Measurements from ENCODE around the gene SMIM45.

Gene SMIM45

DNA sequence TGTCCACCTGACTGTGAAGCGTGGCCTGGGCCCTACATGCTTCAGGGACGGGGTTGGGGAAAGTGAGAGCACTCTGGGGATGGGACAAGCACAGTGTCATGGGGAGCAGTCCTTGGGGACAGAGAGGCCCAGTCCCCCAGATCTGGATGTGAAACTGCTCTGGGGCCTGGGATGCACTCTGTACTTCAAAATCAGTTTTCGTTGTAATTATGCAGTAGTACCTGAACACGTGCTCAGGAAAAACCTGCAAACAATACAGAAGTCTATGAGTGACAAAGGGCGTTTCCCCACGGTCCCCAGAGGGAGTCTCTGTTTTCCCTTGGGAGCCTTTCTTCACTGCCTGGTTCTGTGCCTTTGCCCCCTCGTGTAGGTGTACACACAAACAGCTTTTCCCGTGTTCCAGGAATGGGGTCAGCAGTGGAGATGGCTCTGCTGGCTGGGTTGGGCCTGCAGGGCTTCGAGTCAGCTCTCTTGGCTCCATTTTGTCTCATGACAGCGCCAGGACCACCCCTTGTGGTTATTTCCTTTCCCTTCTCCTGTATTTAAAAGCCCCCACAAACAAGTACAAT lies 20.2 kb upstream of the SMIM45 start:
- Histone ChIP-seq H3K9me3 (ENCODE audit: control insufficient read depth, insufficient read depth, low read length) (no peaks in the 10 kb centered on the region), H3K36me3 (ENCODE audit: control insufficient read depth, insufficient read depth, low read length) (no peaks in the 10 kb centered on the region), H3K27me3 (ENCODE audit: control insufficient read depth, insufficient read depth, low read length) (peaks cover 8% of the 10 kb centered on the region), H3K9ac (ENCODE audit: low read depth, low read length) (no peak overlapping the region), H3K4me3 (ENCODE audit: low read depth, low read length) (no peak overlapping the region), H3K4me1 (ENCODE audit: control insufficient read depth, insufficient read depth, low read length) (no peaks in the 10 kb centered on the region)

DNA sequence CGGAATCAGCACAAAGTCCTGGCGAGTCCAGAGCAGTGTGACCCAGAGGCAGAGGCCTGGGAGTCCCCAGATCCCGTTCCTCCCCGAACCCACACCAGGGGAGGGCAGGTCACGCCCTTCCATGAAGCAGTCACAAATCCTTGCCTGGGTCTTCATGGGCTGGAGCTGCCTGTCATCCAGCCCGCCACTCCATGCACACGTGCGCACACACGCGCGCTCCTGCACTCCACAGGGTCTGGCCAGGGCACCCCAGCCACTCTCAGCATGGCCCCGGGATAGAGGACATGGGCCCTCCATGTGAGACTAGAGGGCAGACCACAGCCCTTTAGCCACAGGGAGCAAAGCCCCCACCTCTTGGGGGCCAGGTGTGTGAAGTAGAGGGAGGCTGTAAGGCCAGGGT lies 19.6 kb upstream of the SMIM45 start:
- Histone ChIP-seq H3K9me3 (ENCODE audit: control insufficient read depth, insufficient read depth, low read length) (no peaks in the 10 kb centered on the region), H3K4me3 (ENCODE audit: low read depth, low read length) (no peak overlapping the region), H3K4me1 (ENCODE audit: control insufficient read depth, insufficient read depth, low read length) (no peaks in the 10 kb centered on the region), H3K27me3 (ENCODE audit: control insufficient read depth, insufficient read depth, low read length) (peaks cover 3% of the 10 kb centered on the region), H3K9ac (ENCODE audit: low read depth, low read length) (no peak overlapping the region), H3K36me3 (ENCODE audit: control insufficient read depth, insufficient read depth, low read length) (peaks cover 2% of the 10 kb centered on the region)

DNA sequence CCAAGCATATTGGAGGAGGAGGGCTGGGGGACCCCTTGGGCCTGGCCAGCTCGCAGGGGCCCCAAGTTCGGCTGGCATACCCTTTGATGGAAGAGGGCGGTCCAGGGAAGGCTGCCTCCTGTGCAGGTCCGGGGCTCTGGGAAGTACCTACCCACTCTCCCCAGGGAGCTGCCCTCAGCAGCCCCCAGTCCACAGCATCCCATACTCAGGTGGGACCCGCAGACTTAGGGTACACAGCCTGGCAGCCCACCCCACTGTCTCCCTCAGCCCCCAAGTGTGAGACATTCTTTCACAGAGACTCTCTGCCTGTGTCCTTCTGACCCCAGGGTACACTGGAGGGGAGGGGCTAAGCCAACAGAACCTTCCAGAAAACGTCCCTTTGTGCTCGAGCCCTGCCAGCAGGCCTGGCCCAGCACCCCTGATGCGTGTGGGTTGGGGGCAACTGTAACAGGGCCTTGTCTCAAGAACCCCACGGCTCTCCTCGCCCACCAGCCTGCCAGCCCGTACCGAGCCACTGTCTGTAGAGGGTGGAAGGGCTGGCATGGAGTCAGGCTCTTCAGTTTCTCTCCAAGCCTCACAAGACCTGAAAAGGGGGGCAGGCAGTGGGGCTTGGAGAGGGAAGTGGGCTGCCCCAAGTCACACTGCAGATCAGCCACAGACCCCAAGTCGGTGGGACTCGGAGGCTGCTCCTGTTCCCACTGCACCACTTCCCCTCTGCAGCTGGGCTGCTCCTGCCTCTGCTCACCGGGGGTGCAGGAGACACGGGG lies 18.4 kb upstream of the SMIM45 start:
- H3K36me3 ChIP-seq (ENCODE audit: control insufficient read depth, insufficient read depth, low read length): peaks cover 2% of the 10 kb centered on the region
- no peak overlapping the region for H3K4me3 ChIP-seq (ENCODE audit: low read depth, low read length)
- H3K9ac ChIP-seq (ENCODE audit: low read depth, low read length): no peak overlapping the region
- no peaks in the 10 kb centered on the region for H3K4me1 ChIP-seq (ENCODE audit: control insufficient read depth, insufficient read depth, low read length)
- H3K9me3 ChIP-seq (ENCODE audit: control insufficient read depth, insufficient read depth, low read length): no peaks in the 10 kb centered on the region
- H3K27me3 ChIP-seq (ENCODE audit: control insufficient read depth, insufficient read depth, low read length): no peaks in the 10 kb centered on the region

GRCh38 chr22:41934284-41935014 lies 17.5 kb upstream of the SMIM45 start:
- H3K4me3 ChIP-seq (ENCODE audit: low read depth, low read length): no peak overlapping the region
- H3K9me3 ChIP-seq (ENCODE audit: control insufficient read depth, insufficient read depth, low read length): no peaks in the 10 kb centered on the region
- no peaks in the 10 kb centered on the region for H3K27me3 ChIP-seq (ENCODE audit: control insufficient read depth, insufficient read depth, low read length)
- H3K36me3 ChIP-seq (ENCODE audit: control insufficient read depth, insufficient read depth, low read length): peaks cover 5% of the 10 kb centered on the region
- H3K9ac ChIP-seq (ENCODE audit: low read depth, low read length): no peak overlapping the region
- no peaks in the 10 kb centered on the region for H3K4me1 ChIP-seq (ENCODE audit: control insufficient read depth, insufficient read depth, low read length)

GRCh38 chr22:41935015-41935351 lies 17.0 kb upstream of the SMIM45 start:
- Histone ChIP-seq H3K4me3 (ENCODE audit: low read depth, low read length) (no peak overlapping the region), H3K27me3 (ENCODE audit: control insufficient read depth, insufficient read depth, low read length) (no peaks in the 10 kb centered on the region), H3K9ac (ENCODE audit: low read depth, low read length) (no peak overlapping the region), H3K36me3 (ENCODE audit: control insufficient read depth, insufficient read depth, low read length) (peaks cover 7% of the 10 kb centered on the region), H3K9me3 (ENCODE audit: control insufficient read depth, insufficient read depth, low read length) (no peaks in the 10 kb centered on the region), H3K4me1 (ENCODE audit: control insufficient read depth, insufficient read depth, low read length) (no peaks in the 10 kb centered on the region)

GRCh38 chr22:41935509-41935908 lies 16.4 kb upstream of the SMIM45 start:
- no peak overlapping the region for H3K4me3 ChIP-seq (ENCODE audit: low read depth, low read length)
- H3K27me3 ChIP-seq (ENCODE audit: control insufficient read depth, insufficient read depth, low read length): no peaks in the 10 kb centered on the region
- no peak overlapping the region for H3K9ac ChIP-seq (ENCODE audit: low read depth, low read length)
- H3K4me1 ChIP-seq (ENCODE audit: control insufficient read depth, insufficient read depth, low read length): no peaks in the 10 kb centered on the region
- H3K9me3 ChIP-seq (ENCODE audit: control insufficient read depth, insufficient read depth, low read length): no peaks in the 10 kb centered on the region
- H3K36me3 ChIP-seq (ENCODE audit: control insufficient read depth, insufficient read depth, low read length): peaks cover 9% of the 10 kb centered on the region

- Histone ChIP-seq H3K9ac (ENCODE audit: low read depth, low read length) (no peak overlapping the region), H3K4me3 (ENCODE audit: low read depth, low read length) (no peak overlapping the region), H3K36me3 (ENCODE audit: control insufficient read depth, insufficient read depth, low read length) (peaks cover 13% of the 10 kb centered on the region), H3K9me3 (ENCODE audit: control insufficient read depth, insufficient read depth, low read length) (no peaks in the 10 kb centered on the region), H3K27me3 (ENCODE audit: control insufficient read depth, insufficient read depth, low read length) (no peaks in the 10 kb centered on the region), H3K4me1 (ENCODE audit: control insufficient read depth, insufficient read depth, low read length) (no peaks in the 10 kb centered on the region)
Measured at GRCh38 chr22:41936894-41937169, 15.1 kb upstream of the SMIM45 start.

- peaks cover 27% of the 10 kb centered on the region for H3K36me3 ChIP-seq (ENCODE audit: control insufficient read depth, insufficient read depth, low read length)
Measured at GRCh38 chr22:41939981-41940831, 11.7 kb upstream of the SMIM45 start.

GRCh38 chr22:41940832-41941765 lies 10.9 kb upstream of the SMIM45 start:
- peaks cover 27% of the 10 kb centered on the region for H3K36me3 ChIP-seq (ENCODE audit: control insufficient read depth, insufficient read depth, low read length)
- H3K4me3 ChIP-seq (ENCODE audit: low read depth, low read length): no peak overlapping the region
- no peaks in the 10 kb centered on the region for H3K27me3 ChIP-seq (ENCODE audit: control insufficient read depth, insufficient read depth, low read length)
- no peak overlapping the region for H3K9ac ChIP-seq (ENCODE audit: low read depth, low read length)
- no peaks in the 10 kb centered on the region for H3K9me3 ChIP-seq (ENCODE audit: control insufficient read depth, insufficient read depth, low read length)
- H3K4me1 ChIP-seq (ENCODE audit: control insufficient read depth, insufficient read depth, low read length): peaks cover 3% of the 10 kb centered on the region

More at GRCh38 chr22:41939981-41940831, 11.7 kb upstream of the SMIM45 start:
- H3K9me3 ChIP-seq (ENCODE audit: control insufficient read depth, insufficient read depth, low read length): no peaks in the 10 kb centered on the region
- H3K4me1 ChIP-seq (ENCODE audit: control insufficient read depth, insufficient read depth, low read length): no peaks in the 10 kb centered on the region
- no peaks in the 10 kb centered on the region for H3K27me3 ChIP-seq (ENCODE audit: control insufficient read depth, insufficient read depth, low read length)
- no peak overlapping the region for H3K9ac ChIP-seq (ENCODE audit: low read depth, low read length)
- H3K4me3 ChIP-seq (ENCODE audit: low read depth, low read length): no peak overlapping the region

DNA sequence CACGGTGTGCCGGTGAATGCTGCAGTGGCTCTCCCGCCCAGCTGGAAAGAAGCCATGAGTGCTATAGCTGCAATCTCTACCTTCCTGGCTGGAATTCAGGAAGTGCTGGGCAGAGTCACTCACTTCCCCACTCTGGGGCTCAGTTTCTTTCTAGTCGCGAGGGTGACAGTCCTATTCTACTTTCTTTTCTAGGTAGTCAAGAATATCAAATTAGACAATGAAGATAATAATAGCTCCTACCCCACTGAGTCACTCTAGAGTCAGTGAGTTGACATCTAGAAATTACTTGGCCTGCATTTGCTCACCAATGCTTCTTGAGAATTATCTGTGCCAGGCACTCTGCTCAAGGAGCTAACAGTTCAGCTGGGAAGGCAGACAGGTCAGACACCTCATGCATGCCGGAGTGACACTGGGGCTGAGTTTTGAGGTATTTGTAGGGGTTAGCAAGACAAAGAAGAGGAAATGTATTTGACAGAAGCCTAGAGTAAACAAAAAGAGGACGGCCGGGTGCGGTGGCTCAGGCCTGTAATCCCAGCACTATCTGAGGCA lies 8.2 kb upstream of the SMIM45 start:
- Histone ChIP-seq H3K4me3 (ENCODE audit: low read depth, low read length) (no peak overlapping the region), H3K4me1 (ENCODE audit: control insufficient read depth, insufficient read depth, low read length) (peaks cover 3% of the 10 kb centered on the region), H3K9ac (ENCODE audit: low read depth, low read length) (no peak overlapping the region), H3K27me3 (ENCODE audit: control insufficient read depth, insufficient read depth, low read length) (no peaks in the 10 kb centered on the region), H3K9me3 (ENCODE audit: control insufficient read depth, insufficient read depth, low read length) (no peaks in the 10 kb centered on the region), H3K36me3 (ENCODE audit: control insufficient read depth, insufficient read depth, low read length) (peaks cover 25% of the 10 kb centered on the region)
